HG02885 (cell line): ENCODE data around the gene MYZAP.
"Not testable (repeated sequence)": the region's sequence is repeated elsewhere in the genome, so short reads cannot be mapped to it uniquely, and the experiment has no call there.

ENCODE experiments used
- ATAC-seq: cut with Tn5 transposase; IDR thresholded peaks from one replicate; pipeline ENCODE4 v1.9.1; 2021; ENCODE audit warnings: mild to moderate bottlenecking; ENCODE audit not compliant: unreplicated experiment, poor library complexity

Gene MYZAP

GRCh38 chr15:57615951-57616496 lies 24.3 kb downstream of the MYZAP start:
- ATAC-seq: not testable (repeated sequence)

GRCh38 chr15:57618325-57618724 lies 26.6 kb downstream of the MYZAP start:
- no peak for ATAC-seq

GRCh38 chr15:57619746-57620145 lies 28.0 kb downstream of the MYZAP start:
- no peak for ATAC-seq

- no peak for ATAC-seq
These were observed 33.0 kb downstream of the MYZAP start for GRCh38 chr15:57624730-57625129.

- ATAC-seq: no peak
These were observed 34.2 kb downstream of the MYZAP start for GRCh38 chr15:57625703-57626448.

GRCh38 chr15:57626713-57627440 lies 35.2 kb downstream of the MYZAP start:
- no peak for ATAC-seq

- no peak for ATAC-seq
These were observed 39.8 kb downstream of the MYZAP start for GRCh38 chr15:57631386-57632110.

GRCh38 chr15:57634290-57634689 lies 42.6 kb downstream of the MYZAP start:
- ATAC-seq: no peak

- no peak for ATAC-seq
These were observed 43.7 kb downstream of the MYZAP start for GRCh38 chr15:57635300-57635909.

GRCh38 chr15:57637846-57638245 lies 46.1 kb downstream of the MYZAP start:
- no peak for ATAC-seq

GRCh38 chr15:57639306-57639705 lies 47.6 kb downstream of the MYZAP start:
- no peak for ATAC-seq

- ATAC-seq: no peak
These were observed 49.4 kb downstream of the MYZAP start for GRCh38 chr15:57640930-57641682.

GRCh38 chr15:57643826-57644225 lies 52.1 kb downstream of the MYZAP start:
- no peak for ATAC-seq

- no peak for ATAC-seq
These were observed 54.4 kb downstream of the MYZAP start for GRCh38 chr15:57646087-57646486.

GRCh38 chr15:57647071-57647790 lies 55.5 kb downstream of the MYZAP start:
- ATAC-seq: no peak

GRCh38 chr15:57647791-57648130 lies 56.1 kb downstream of the MYZAP start:
- ATAC-seq: no peak

GRCh38 chr15:57649138-57649537 lies 57.4 kb downstream of the MYZAP start:
- no peak for ATAC-seq

- no peak for ATAC-seq
These were observed 59.7 kb downstream of the MYZAP start for GRCh38 chr15:57651445-57651844.

- no peak for ATAC-seq
These were observed 60.8 kb downstream of the MYZAP start for GRCh38 chr15:57652481-57652880.
